ENCODE measurements around the gene BCL11A. TPM values are rescaled to one million over a fixed set of nuclear protein-coding genes. Genes with fewer than 3 reads are reported as not detected.

The BCL11A gene
- polyA plus RNA-seq, 2 of the 4 experiments (the other 2 are of a cell fraction): 0.12 to 0.13 TPM

GRCh38 chr2:60408207-60408606 is 145.2 kb downstream of the BCL11A start:
- Histone ChIP-seq H3K27ac (no peak overlapping the region), H3K4me3 (no peak overlapping the region), H3K4me2 (no peak overlapping the region), H3K4me1 (no peaks in the 10 kb centered on the region), H3K9me3 (no peaks in the 10 kb centered on the region)
- no peak for DNase-seq (ENCODE audit: low read depth in 1 of 2, low spot score in 1 of 2)
- ATAC-seq: no peak
- FAIRE-seq: no peak
- TF ChIP-seq CBX2 (IDR thresholded peaks at IDR 0.05; ENCODE audit: borderline replicate concordance, low read depth) (no peak), RARB (CRISPR knock-in tag; IDR thresholded peaks at IDR 0.05) (no peak), EHF (CRISPR knock-in tag; IDR thresholded peaks at IDR 0.05) (no peak), USF2 (IDR thresholded peaks at IDR 0.05) (no peak)
- WGBS (ENCODE audit: missing lambda C conversion rate): 84% methylated on average over 1 of the region's 1 CpG
- ChIA-PET POLR2A (no interaction called here), CTCF (interaction anchor here (0.6 kb wide), 1 partner anchor 17 kb away, joined by 3 read pairs; no protein-coding TSS in a partner anchor)

- Histone ChIP-seq H3K4me1 (no peaks in the 10 kb centered on the region), H3K4me2 (no peak overlapping the region), H3K27ac (no peak overlapping the region), H3K4me3 (no peak overlapping the region), H3K9me3 (no peaks in the 10 kb centered on the region)
- TF ChIP-seq RNF2 (IDR thresholded peaks at IDR 0.05; ENCODE audit: borderline replicate concordance, low read depth): no peak
- TF ChIP-seq FOSL2 (IDR thresholded peaks at IDR 0.05): no peak
- TF ChIP-seq FOSL2 (CRISPR knock-in tag; IDR thresholded peaks at IDR 0.05): no peak
- no peak for TF ChIP-seq POLR2AphosphoS2 (conservative IDR thresholded peaks at IDR 0.05; ENCODE audit: low read length)
- no peak for TF ChIP-seq FOXS1 (CRISPR knock-in tag; IDR thresholded peaks at IDR 0.05)
- TF ChIP-seq, protein P1, sequence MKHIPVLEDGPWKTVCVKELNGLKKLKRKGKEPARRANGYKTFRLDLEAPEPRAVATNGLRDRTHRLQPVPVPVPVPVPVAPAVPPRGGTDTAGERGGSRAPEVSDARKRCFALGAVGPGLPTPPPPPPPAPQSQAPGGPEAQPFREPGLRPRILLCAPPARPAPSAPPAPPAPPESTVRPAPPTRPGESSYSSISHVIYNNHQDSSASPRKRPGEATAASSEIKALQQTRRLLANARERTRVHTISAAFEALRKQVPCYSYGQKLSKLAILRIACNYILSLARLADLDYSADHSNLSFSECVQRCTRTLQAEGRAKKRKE (CRISPR knock-in tag; IDR thresholded peaks at IDR 0.05; ENCODE audit: low read depth): no peak
- TF ChIP-seq HOXB13 (CRISPR knock-in tag; IDR thresholded peaks at IDR 0.05; ENCODE audit: low read depth): no peak
- no peak for TF ChIP-seq TP53 (CRISPR knock-in tag; IDR thresholded peaks at IDR 0.05)
- TF ChIP-seq, protein P2, sequence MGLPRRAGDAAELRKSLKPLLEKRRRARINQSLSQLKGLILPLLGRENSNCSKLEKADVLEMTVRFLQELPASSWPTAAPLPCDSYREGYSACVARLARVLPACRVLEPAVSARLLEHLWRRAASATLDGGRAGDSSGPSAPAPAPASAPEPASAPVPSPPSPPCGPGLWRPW (IDR thresholded peaks at IDR 0.05): no peak
- TF ChIP-seq ZFP36 (IDR thresholded peaks at IDR 0.05; ENCODE audit: borderline replicate concordance, partially characterized antibody): no peak
- TF ChIP-seq TFCP2L1 (CRISPR knock-in tag; IDR thresholded peaks at IDR 0.05): no peak
- TF ChIP-seq POLR2A (IDR thresholded peaks at IDR 0.05; ENCODE audit: low read length): no peak
- TF ChIP-seq NFE2L2 (conservative IDR thresholded peaks at IDR 0.05; ENCODE audit: low read length): no peak
- TF ChIP-seq ESRRA (IDR thresholded peaks at IDR 0.05; ENCODE audit: borderline replicate concordance, low read length): no peak
- TF ChIP-seq, protein P3, sequence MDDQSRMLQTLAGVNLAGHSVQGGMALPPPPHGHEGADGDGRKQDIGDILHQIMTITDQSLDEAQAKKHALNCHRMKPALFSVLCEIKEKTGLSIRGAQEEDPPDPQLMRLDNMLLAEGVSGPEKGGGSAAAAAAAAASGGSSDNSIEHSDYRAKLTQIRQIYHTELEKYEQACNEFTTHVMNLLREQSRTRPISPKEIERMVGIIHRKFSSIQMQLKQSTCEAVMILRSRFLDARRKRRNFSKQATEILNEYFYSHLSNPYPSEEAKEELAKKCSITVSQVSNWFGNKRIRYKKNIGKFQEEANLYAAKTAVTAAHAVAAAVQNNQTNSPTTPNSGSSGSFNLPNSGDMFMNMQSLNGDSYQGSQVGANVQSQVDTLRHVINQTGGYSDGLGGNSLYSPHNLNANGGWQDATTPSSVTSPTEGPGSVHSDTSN (IDR thresholded peaks at IDR 0.05): no peak
- no peak for TF ChIP-seq SMC3 (IDR thresholded peaks at IDR 0.05)
- TF ChIP-seq CBX8 (IDR thresholded peaks at IDR 0.05): no peak
- TF ChIP-seq, protein P4, sequence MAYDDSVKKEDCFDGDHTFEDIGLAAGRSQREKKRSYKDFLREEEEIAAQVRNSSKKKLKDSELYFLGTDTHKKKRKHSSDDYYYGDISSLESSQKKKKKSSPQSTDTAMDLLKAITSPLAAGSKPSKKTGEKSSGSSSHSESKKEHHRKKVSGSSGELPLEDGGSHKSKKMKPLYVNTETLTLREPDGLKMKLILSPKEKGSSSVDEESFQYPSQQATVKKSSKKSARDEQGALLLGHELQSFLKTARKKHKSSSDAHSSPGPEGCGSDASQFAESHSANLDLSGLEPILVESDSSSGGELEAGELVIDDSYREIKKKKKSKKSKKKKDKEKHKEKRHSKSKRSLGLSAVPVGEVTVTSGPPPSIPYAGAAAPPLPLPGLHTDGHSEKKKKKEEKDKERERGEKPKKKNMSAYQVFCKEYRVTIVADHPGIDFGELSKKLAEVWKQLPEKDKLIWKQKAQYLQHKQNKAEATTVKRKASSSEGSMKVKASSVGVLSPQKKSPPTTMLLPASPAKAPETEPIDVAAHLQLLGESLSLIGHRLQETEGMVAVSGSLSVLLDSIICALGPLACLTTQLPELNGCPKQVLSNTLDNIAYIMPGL (CRISPR knock-in tag; IDR thresholded peaks at IDR 0.05; ENCODE audit: borderline replicate concordance): no peak
- no peak for TF ChIP-seq SREBF2 (IDR thresholded peaks at IDR 0.05)
- TF ChIP-seq RFX5 (IDR thresholded peaks at IDR 0.05): no peak
- TF ChIP-seq ELK1 (IDR thresholded peaks at IDR 0.05; ENCODE audit: low read depth, low read length): no peak
- CTCF ChIA-PET: interaction anchor here (0.6 kb wide), 1 partner anchor 304 kb away, joined by 4 read pairs; no protein-coding TSS in a partner anchor
- DNase-seq (ENCODE audit: low read depth in 1 of 2, low spot score in 1 of 2) (no peak), FAIRE-seq (no peak), ATAC-seq (no peak)
- POLR2A ChIA-PET: no interaction called here
- WGBS (ENCODE audit: missing lambda C conversion rate): 0% methylated on average over 2 of the region's 2 CpGs
Measured at GRCh38 chr2:60407398-60407797, 146.1 kb downstream of the BCL11A start.
